Retinal pigment epithelial cell (primary cell): ENCODE data around the gene SLC25A22.
A peak's percentile ranks its signal among the peaks of the same experiment; 100 is the strongest.

Experiments
- DNase-seq: peaks from one replicate; pipeline ENCODE4 v3.0.0-alpha.2; 2010; ENCODE audit warnings: low read depth
- H3K4me3 ChIP-seq: 2 replicates; pipeline ENCODE4 v1.5.1; 2011; ENCODE audit warnings: mild to moderate bottlenecking, low read length, control low read depth, moderate library complexity
- TF ChIP-seq, protein P1 (sequence below): conservative IDR thresholded peaks from 2 replicates; pipeline ENCODE4 v1.5.1; 2011; ENCODE audit warnings: low read depth, low read length, control low read depth, inconsistent platforms

Gene SLC25A22

DNA sequence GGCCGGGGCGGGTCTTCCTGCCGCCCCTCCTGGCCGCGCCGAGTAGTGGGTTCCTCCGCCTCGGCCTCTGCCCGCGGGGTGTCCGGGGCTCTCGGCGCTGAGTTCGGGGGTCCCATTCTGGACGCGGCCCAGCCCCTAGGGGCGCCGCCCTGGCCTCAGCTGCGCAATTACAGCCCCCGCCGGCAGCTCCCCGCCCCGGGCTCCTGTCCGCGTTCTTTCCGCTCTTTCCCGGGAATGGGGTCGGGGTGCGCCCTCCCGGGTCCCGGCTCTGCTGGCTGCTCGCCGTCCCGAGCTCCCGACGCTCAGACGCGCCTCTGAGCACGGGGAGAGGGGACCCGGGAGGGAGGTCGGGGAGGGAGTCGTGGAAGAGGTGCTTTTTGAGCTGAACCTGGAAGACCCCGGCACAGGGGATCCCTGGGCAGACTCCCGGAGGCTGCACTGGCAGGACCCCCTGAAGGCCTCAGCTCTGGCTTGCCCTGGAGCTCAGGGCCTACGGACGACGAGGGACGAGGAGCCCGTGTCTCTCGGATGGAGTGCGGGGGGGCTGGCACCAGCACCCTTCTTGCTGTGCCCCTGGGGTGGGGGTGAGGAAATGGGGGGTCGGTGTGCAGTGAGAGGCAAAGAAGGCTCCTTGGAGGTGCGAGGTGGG is 45.1 kb upstream of the SLC25A22 start:
- DNase-seq: no peak
- TF ChIP-seq, protein P1, sequence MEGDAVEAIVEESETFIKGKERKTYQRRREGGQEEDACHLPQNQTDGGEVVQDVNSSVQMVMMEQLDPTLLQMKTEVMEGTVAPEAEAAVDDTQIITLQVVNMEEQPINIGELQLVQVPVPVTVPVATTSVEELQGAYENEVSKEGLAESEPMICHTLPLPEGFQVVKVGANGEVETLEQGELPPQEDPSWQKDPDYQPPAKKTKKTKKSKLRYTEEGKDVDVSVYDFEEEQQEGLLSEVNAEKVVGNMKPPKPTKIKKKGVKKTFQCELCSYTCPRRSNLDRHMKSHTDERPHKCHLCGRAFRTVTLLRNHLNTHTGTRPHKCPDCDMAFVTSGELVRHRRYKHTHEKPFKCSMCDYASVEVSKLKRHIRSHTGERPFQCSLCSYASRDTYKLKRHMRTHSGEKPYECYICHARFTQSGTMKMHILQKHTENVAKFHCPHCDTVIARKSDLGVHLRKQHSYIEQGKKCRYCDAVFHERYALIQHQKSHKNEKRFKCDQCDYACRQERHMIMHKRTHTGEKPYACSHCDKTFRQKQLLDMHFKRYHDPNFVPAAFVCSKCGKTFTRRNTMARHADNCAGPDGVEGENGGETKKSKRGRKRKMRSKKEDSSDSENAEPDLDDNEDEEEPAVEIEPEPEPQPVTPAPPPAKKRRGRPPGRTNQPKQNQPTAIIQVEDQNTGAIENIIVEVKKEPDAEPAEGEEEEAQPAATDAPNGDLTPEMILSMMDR: no peak

DNA sequence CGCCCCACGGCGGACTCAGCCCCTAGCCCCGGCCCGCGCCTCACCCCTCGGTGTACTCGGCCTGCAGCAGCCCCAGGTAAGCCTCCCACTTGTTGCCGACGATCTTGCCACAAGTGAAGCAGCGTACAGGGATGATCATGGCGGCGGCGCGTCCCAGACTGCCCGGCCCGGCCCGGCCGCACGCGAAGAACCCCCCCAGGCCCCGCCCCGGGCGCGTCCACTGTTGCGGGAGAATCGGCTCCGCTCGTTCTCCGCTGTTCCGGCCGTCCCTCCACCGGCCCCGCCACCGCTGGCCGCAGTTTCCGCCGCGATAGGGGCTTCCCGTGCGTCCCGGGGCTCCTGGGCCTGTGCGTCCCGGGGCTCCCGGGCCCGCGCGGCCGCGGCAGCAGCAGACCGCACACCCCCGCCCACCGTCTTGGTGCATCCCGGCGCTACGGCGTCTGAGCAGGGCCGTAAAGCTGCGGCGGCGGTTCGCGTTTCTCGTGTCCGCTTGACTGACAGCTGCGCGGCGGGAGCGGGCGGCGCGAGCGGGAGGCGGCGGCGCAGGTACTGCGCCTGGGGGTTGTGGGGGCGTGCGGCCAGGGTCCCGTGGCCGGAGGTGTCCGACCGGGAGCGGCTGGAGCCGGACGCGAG is 44.4 kb upstream of the SLC25A22 start, which contains the start of the genes POLR2L and TSPAN4:
Gene POLR2L, minus strand, starts transcription at position 160 of the 633 bp plus-strand sequence. Its CDS starts 21 bp downstream, at position 139.
Gene TSPAN4, plus strand, starts transcription at position 483 of the 633 bp plus-strand sequence. CDS start 7,453 bp downstream, outside the sequence.
- H3K4me3 ChIP-seq: peak within 1 kb of the TSS; percentile 93
- TF ChIP-seq, protein P1: no peak
- DNase-seq: peak; percentile 56

More for the DNA sequence above, 45.1 kb upstream of the SLC25A22 start:
- peak overlapping the region; percentile 93 for H3K4me3 ChIP-seq

DNA sequence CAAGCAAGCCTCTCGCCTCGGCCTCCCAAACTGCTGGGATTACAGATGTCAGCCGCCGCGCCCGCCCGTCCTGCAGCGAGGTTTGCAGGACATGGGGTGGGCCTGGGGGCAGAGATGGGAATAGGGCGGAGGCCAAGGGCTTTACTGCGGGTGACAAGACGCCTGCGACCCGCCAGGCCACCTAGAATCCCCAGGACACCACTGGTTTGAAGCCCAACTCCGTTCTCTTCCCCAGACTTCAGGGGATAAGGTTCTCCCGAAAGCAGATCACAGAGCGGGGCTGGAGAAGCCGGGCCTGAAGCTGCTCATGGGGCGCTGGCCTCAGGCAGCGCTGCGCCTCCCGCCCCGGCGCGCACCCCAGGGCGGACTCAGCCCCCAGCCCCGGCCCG is 43.9 kb upstream of the SLC25A22 start:
- peak overlapping the region; percentile 93 for H3K4me3 ChIP-seq
- DNase-seq: no peak
- TF ChIP-seq, protein P1: no peak

DNA sequence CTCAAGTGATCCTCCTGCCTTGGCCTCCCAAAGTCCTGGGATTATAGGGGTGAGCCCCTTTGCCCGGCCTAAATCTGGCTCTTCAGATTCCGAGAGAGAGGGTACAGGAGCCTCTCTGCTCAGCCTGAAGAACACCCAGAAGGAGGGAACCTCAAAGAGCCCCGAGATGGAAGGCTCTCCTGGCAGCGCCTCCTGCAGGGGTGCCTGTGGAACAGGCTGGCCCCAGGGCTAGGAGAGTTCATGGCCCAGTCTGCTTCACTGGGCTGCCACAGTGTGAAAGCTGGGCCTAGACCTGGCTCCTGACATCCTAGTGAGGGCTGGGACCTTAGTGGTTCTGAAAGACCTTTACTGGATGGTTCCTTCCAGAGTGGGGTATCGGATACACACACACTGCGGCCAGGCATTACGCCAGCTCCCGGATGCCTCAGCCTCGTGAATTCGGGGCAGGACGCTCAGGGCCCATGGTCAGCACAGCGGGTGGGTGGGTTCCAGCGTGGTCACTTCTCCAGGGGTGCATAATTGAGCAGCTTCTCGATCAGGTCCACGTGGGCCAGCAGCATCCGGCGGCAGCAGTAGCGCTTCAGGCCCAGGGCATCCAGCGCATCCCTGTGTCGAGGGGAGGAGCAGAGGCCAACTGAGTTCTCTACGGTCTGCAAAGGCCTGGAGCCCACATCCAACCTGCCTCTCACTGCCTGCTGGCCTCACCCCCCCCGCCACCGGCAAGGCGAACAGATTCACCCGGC is 42.0 kb upstream of the SLC25A22 start:
- H3K4me3 ChIP-seq: no peak overlapping the region
- TF ChIP-seq, protein P1: peak; percentile 46
- no peak for DNase-seq

DNA sequence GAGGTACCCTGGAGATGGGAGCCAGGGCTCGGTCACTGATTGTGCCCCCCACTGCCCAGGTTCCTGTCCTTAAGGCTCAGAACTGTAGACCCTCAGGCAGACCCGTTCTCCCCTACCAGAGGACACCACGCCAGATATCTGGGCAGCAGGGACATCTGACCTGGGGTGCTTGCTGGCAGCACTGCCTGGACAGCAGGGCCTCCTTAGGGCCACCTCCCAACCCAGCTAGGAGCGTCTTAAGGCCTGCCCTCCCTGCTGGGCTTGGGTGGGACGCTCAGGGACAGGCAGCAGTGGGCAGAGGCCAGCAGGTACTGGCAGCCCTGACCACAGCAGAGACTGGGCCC is 41.2 kb upstream of the SLC25A22 start:
- TF ChIP-seq, protein P1: no peak
- no peak overlapping the region for H3K4me3 ChIP-seq
- DNase-seq: no peak

DNA sequence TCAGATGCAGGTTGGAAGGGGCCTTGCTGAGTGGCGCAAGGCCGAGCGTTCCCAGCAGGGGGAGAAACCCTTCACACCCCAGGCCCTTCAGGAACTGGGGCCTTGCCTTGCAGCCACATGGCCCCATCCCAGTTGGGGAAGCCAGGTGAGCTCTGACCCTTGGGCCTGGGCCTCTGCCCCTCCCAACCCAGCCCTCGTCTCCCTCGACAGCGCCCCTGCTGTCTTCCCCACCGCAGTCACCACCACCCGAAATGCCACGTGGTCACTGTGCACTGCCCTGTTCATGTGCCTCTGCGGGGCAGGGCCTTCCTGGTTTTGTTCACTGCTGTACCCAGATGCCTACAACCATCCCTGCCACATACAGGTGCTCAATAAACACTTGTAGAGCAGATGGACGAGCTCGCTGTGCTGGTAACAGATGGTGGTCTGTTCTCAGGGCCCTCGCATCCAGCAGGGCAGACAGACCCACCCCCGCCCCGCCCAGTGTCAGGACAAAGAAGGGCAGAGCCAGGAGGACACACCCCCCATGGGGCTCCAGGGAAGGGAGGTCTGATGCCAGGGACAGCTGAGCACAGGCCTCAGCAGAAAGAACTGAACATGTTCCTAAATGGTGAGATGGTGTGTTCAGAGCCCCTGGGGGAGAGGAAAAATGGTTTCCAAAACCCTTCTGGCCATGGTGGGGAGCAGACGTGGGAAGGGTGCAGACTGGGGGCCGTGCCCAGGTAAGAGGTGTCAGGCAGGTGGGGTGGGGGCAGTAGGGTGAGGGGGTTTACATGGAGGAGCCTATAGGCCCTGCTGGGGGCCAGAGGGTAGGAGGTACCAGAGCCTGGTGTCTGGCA is 40.6 kb upstream of the SLC25A22 start:
- DNase-seq: no peak
- TF ChIP-seq, protein P1: peak; percentile 31
- no peak overlapping the region for H3K4me3 ChIP-seq
